Epithelial cell of prostate (primary cell): ENCODE results near the gene TMEM40.
A peak's percentile ranks its signal among the peaks of the same experiment; 100 is the strongest.
"Not testable (repeated sequence)": the region's sequence is repeated elsewhere in the genome, so short reads cannot be mapped to it uniquely, and the experiment has no call there.

Experiments used
- DNase-seq: peaks from one replicate; pipeline ENCODE4 v3.0.0-alpha.2; 2011; ENCODE audit warnings: low read depth, low spot score
- H3K27ac ChIP-seq: fragments of 450-650 bp; 2 replicates; pipeline ENCODE4 v1.5.1; 2017; ENCODE audit warnings: mild to moderate bottlenecking

The TMEM40 gene, protein sequence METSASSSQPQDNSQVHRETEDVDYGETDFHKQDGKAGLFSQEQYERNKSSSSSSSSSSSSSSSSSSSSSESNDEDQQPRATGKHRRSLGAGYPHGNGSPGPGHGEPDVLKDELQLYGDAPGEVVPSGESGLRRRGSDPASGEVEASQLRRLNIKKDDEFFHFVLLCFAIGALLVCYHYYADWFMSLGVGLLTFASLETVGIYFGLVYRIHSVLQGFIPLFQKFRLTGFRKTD

DNA sequence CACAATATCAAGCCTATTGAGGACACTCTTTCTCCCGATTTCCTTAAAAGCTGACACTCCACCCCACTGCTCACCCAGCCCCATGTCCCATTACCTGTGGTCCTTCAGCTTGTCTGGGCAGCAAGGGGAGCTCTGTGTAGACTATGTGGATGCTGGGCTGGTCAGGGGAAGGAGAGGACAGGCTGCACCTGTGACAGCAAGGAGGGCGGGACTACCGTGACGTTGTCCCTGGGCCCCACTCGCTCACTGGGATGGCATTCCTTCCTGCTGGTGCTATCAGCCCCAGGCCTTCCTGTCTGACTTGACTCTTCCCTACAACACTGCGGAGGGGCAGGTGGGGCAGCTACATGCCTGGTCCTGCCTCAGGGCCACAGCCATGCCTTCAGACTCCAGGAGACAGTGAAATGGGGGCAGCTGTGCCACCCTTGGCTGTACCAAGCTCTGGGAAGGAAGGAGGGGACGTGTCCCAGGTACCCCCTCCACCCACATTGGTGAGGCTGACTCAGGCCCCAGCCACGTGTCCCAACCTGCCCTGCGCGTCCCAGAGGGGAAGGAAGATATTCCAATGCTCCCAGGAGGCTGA, at the start of gene TMEM40:
TSS of gene TMEM40 (minus strand) at position 163 of the 583 bp plus-strand sequence. CDS start 9,427 bp downstream, outside the sequence.
- H3K27ac ChIP-seq: peak within 1 kb of the TSS; percentile 99
- peak; percentile 96 for DNase-seq

- no peak overlapping the region for H3K27ac ChIP-seq
- no peak for DNase-seq
Observed at GRCh38 chr3:12808587-12808986, 49.5 kb upstream of the TMEM40 start.

GRCh38 chr3:12807601-12808359, 48.7 kb upstream of the TMEM40 start:
- H3K27ac ChIP-seq: no peak overlapping the region
- DNase-seq: no peak

DNA sequence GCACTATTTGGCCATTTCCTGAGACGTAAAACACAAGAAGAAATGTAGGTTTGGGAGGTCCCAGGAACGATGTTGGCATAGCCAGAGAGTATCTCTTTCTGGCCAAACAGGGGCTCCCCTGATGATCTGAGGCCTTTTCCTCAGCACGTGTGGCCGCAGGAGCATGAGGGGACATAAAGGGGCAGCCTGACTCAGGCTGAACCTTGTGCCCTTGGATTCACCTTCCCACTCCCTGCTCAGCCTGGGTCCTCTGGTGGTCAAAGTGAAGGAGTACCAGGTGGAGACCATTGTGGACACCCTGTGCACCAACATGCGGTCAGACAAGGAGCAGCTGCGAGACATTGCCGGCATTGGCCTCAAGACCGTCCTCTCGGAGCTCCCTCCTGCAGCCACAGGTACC, 48.0 kb upstream of the TMEM40 start:
- no peak for DNase-seq
- no peak overlapping the region for H3K27ac ChIP-seq

GRCh38 chr3:12803371-12803770, 44.3 kb upstream of the TMEM40 start:
- no peak for DNase-seq

GRCh38 chr3:12799525-12800440, 40.7 kb upstream of the TMEM40 start:
- H3K27ac ChIP-seq: no peak overlapping the region
- no peak for DNase-seq

More at GRCh38 chr3:12803371-12803770, 44.3 kb upstream of the TMEM40 start:
- H3K27ac ChIP-seq: no peak overlapping the region

DNA sequence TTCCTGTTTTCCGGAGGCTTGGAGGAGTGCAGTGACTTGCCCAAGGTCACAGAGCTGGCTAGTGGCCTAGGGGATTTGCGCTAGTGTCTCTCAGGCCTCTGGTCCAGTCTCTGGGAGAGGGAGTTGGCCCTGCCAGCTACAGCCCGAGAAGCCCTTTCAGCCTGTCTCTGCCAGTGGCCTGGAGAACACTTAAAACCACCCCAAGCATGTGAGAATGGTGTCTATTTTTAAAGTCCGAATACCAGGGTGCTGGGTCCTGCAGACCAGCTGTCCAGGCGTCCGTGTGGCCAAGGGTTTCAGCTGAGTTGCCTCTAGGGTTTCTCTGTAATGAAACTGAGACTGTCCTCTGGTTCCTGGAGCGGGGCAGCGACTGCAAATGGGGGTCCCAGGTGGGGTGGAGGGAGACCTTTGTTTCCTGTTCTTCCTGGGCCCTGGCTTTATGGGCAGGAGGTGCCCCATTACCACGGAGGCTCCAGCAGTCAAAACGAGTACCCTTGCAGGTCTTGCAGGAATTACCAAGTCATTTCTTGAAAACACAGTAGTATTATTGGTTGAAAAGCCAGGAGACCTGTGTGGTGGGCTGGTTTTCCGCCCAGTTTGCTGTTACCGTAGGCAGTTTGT, 39.6 kb upstream of the TMEM40 start:
- no peak overlapping the region for H3K27ac ChIP-seq
- no peak for DNase-seq

DNA sequence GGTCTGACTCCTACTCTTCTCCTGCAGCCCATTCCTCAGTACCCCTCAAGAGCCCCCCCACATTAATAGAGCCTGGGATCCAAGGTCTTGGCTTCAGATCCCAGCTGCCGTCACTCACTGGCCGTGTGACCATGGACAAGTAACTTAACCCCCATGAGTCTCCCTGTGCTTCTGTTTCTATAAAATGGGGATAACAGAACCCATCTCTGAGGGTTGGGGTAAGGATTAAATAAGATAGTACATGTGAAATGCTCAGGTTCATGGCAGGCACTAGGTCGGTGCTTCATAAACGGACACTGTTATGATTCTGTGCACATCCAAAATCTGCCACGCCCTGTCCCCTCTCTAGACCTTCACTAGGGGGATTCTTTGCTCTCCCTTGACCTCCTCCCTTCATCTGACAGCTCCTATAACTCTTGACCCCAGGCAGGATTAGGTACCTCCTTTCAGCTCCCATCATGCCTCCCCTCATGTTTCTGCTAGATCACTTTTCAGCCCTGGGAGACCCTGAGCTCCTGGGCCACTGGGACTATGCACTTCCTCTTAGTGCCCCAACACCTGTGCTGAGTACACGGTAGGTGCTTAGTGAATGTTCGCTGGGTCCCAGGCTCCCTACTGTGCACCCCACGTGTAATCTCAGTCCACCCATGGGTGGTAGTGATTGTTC, 39.0 kb upstream of the TMEM40 start:
- DNase-seq: no peak
- H3K27ac ChIP-seq: no peak overlapping the region

GRCh38 chr3:12797124-12797891, 38.2 kb upstream of the TMEM40 start:
- DNase-seq: no peak
- H3K27ac ChIP-seq: no peak overlapping the region

GRCh38 chr3:12796171-12797123, 37.4 kb upstream of the TMEM40 start, which contains the start of gene CAND2:
CAND2 (plus strand) TSS chr3:12796680; CDS start chr3:12796721, 41 bp downstream.
- no peak within 1 kb of the TSS for H3K27ac ChIP-seq

GRCh38 chr3:12793701-12794100, 34.6 kb upstream of the TMEM40 start:
- H3K27ac ChIP-seq: no peak overlapping the region

More at GRCh38 chr3:12796171-12797123, 37.4 kb upstream of the TMEM40 start, which contains the start of gene CAND2:
- DNase-seq: no peak

DNA sequence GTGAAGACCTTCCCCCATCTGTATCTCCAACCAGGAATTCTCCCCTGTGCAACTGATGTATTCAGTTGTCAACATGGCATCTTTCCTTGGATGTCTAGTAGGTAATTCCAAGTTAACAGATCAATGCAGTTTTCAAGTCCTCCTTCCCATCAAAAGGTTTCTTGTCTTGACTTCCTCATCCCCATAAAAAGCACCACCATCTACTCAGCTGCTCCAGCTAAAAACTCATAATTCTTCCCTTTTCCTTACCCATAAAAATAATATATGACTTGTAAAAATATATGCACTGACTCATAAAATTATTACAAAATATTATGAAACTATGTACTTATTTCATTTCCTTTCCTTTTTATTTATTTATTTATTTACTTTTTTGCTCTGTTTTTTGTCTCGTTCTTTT, 32.4 kb upstream of the TMEM40 start:
- H3K27ac ChIP-seq: no peak overlapping the region
- DNase-seq: no peak

More at GRCh38 chr3:12793701-12794100, 34.6 kb upstream of the TMEM40 start:
- DNase-seq: no peak

- not testable (repeated sequence) for DNase-seq
Observed at GRCh38 chr3:12787967-12788690, 29.1 kb upstream of the TMEM40 start.

GRCh38 chr3:12787346-12787745, 28.3 kb upstream of the TMEM40 start:
- H3K27ac ChIP-seq, DNase-seq: not testable (repeated sequence)

More at GRCh38 chr3:12787967-12788690, 29.1 kb upstream of the TMEM40 start:
- H3K27ac ChIP-seq: not testable (repeated sequence)

GRCh38 chr3:12785096-12785495, 26.0 kb upstream of the TMEM40 start:
- no peak overlapping the region for H3K27ac ChIP-seq
- DNase-seq: no peak

DNA sequence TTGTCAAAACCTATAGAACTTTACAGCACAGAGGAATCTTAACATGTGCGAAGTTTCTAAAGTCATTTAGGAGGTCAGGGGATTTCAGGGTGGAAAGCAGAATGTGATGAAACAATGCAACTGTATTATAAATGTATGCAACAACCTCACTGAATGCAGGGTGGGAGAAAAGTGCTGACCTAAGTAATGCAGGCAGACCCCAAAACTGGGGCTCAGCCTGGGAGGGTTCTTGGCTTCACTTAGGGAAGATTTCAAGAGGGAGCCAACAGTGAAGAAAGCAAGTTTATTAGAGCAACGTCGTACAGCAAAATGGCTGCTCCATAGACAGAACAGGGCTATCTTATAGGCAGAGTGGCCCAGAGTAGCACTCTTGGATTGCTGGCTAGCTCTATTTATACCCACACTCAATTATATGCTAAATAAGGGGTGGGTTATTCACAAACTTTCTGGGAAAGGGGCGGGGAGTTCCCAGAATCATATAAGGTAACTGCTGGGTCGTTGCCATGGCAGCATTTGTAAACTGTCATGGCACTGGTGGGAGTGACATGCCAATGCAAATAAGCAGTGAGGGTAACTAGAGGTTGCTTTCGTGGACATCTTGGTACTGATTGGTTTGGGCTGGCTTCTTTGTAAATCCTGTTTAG, 23.2 kb upstream of the TMEM40 start:
- DNase-seq: no peak
- no peak overlapping the region for H3K27ac ChIP-seq
